GM23338 (cell line): ENCODE data around the gene GKN2. TPM values are rescaled to one million over a fixed set of nuclear protein-coding genes. Genes with fewer than 3 reads are reported as not detected.

Experiments used
- ATAC-seq: fragments of 200-7000 bp; cut with Tn5 transposase; 3 replicates; pipeline ENCODE4 v1.9.1; 2020
- DNase-seq: peaks from one replicate; pipeline ENCODE4 v3.0.0-alpha.2; 2015; ENCODE audit warnings: low spot score
- H2AFZ ChIP-seq: fragments of 200-600 bp; sonication (generic); 2 replicates; pipeline ENCODE4 v1.8.0; 2016; ENCODE audit warnings: antibody characterized with exemption, mild to moderate bottlenecking, moderate library complexity
- H3F3A ChIP-seq: fragments of 200-600 bp; sonication (generic); replicated peaks from 2 replicates; pipeline ENCODE4 v1.8.0; 2017; ENCODE audit warnings: antibody characterized with exemption, mixed run types, low read depth
- H3K27ac ChIP-seq: fragments of 200-600 bp; sonication (generic); 2 replicates; pipeline ENCODE4 v1.6.1; 2016; ENCODE audit warnings: low read depth
- H3K27me3 ChIP-seq: fragments of 200-600 bp; sonication (generic); 2 replicates; pipeline ENCODE4 v1.8.0; 2016; ENCODE audit warnings: mild to moderate bottlenecking, mixed run types, moderate library complexity; ENCODE audit not compliant: insufficient read depth
- H3K36me3 ChIP-seq: fragments of 200-600 bp; sonication (generic); 2 replicates; pipeline ENCODE4 v1.8.0; 2016; ENCODE audit warnings: mild to moderate bottlenecking; ENCODE audit not compliant: insufficient read depth
- H3K4me1 ChIP-seq: fragments of 200-600 bp; sonication (generic); 2 replicates; pipeline ENCODE4 v1.8.0; 2016; ENCODE audit warnings: mild to moderate bottlenecking, moderate library complexity; ENCODE audit not compliant: insufficient read depth
- H3K4me2 ChIP-seq: fragments of 200-600 bp; sonication (generic); 2 replicates; pipeline ENCODE4 v1.7.1; 2017; ENCODE audit warnings: mixed run types
- H3K4me3 ChIP-seq: fragments of 200-600 bp; sonication (generic); 2 replicates; pipeline ENCODE4 v1.6.1; 2016; ENCODE audit warnings: mixed run types
- H3K79me2 ChIP-seq: fragments of 200-600 bp; sonication (generic); replicated peaks from 2 replicates; pipeline ENCODE4 v1.8.0; 2017; ENCODE audit warnings: mild to moderate bottlenecking; ENCODE audit not compliant: insufficient read depth
- H3K9me2 ChIP-seq: fragments of 200-600 bp; sonication (generic); 2 replicates; pipeline ENCODE4 v1.8.0; 2017; ENCODE audit not compliant: insufficient read depth
- H4K20me1 ChIP-seq: fragments of 200-600 bp; sonication (generic); replicated peaks from 2 replicates; pipeline ENCODE4 v1.8.0; 2017; ENCODE audit warnings: mild to moderate bottlenecking; ENCODE audit not compliant: insufficient read depth
- H3K27ac Mint-ChIP-seq: 2 replicates; pipeline ENCODE4 v1.8.0; 2020; ENCODE audit warnings: inconsistent platforms, mild to moderate bottlenecking, moderate library complexity, mixed read lengths
- H3K27me3 Mint-ChIP-seq: 3 replicates; pipeline ENCODE4 v1.8.0; 2022; ENCODE audit warnings: low read depth, mild to moderate bottlenecking, moderate library complexity, mixed read lengths, inconsistent platforms; ENCODE audit not compliant: insufficient read depth, poor library complexity
- H3K36me3 Mint-ChIP-seq: 3 replicates; pipeline ENCODE4 v1.8.0; 2021; ENCODE audit warnings: low read depth, mild to moderate bottlenecking, inconsistent platforms, moderate library complexity, mixed read lengths
- H3K4me1 Mint-ChIP-seq: 3 replicates; pipeline ENCODE4 v1.8.0; 2020; ENCODE audit warnings: mild to moderate bottlenecking, inconsistent platforms, mixed read lengths
- H3K4me3 Mint-ChIP-seq: 3 replicates; pipeline ENCODE4 v1.8.0; 2021; ENCODE audit warnings: moderate library complexity, mild to moderate bottlenecking, inconsistent platforms, mixed read lengths
- H3K9me3 Mint-ChIP-seq: 3 replicates; pipeline ENCODE4 v1.8.0; 2020; ENCODE audit warnings: moderate library complexity, mild to moderate bottlenecking, inconsistent platforms, mixed read lengths
- CREB1 ChIP-seq: fragments of 250-450 bp; sonication (Bioruptor Pico); IDR thresholded peaks from 2 replicates; pipeline ENCODE4 v1.5.0; 2020; ENCODE audit warnings: low read depth, mild to moderate bottlenecking, moderate library complexity
- CTCF ChIP-seq, 2 experiments: fragments of 200-600 bp in 1 of 2; sonication (generic) in 1 of 2; conservative IDR thresholded peaks; 2 replicates each; pipeline versions ENCODE4 v1.5.1 to v1.6.1; 2016 to 2017; ENCODE audit warnings: antibody characterized with exemption in 2 of 2, low read depth in 2 of 2, mild to moderate bottlenecking in 2 of 2, moderate library complexity in 1 of 2
- EZH2 ChIP-seq: fragments of 200-600 bp; sonication (generic); IDR thresholded peaks from one replicate; pipeline ENCODE4 v1.8.0; 2017; ENCODE audit warnings: antibody characterized with exemption, mild to moderate bottlenecking, low read depth; ENCODE audit not compliant: unreplicated experiment
- EZH2phosphoT487 ChIP-seq: fragments of 200-600 bp; sonication (generic); IDR thresholded peaks from one replicate; pipeline ENCODE4 v1.8.1; 2018; ENCODE audit warnings: antibody characterized with exemption; ENCODE audit not compliant: unreplicated experiment
- JUNB ChIP-seq: IDR thresholded peaks from one replicate; pipeline ENCODE4 v1.6.1; 2016; ENCODE audit warnings: antibody characterized with exemption; ENCODE audit not compliant: unreplicated experiment
- NANOG ChIP-seq: IDR thresholded peaks from 2 replicates; pipeline ENCODE4 v1.6.1; 2016; ENCODE audit warnings: antibody characterized with exemption, borderline replicate concordance
- POLR2AphosphoS5 ChIP-seq: IDR thresholded peaks from 2 replicates; pipeline ENCODE4 v1.6.1; 2016; ENCODE audit warnings: antibody characterized with exemption, low read depth
- STAT1 ChIP-seq: IDR thresholded peaks from one replicate; pipeline ENCODE4 v1.6.1; 2016; ENCODE audit warnings: antibody characterized with exemption; ENCODE audit not compliant: unreplicated experiment
- ZNF114 ChIP-seq: fragments of 250-450 bp; sonication (Bioruptor Pico); IDR thresholded peaks from 2 replicates; pipeline ENCODE4 v1.5.0; 2020; ENCODE audit warnings: mild to moderate bottlenecking, moderate library complexity
- ZNF331 ChIP-seq: fragments of 250-450 bp; sonication (Bioruptor Pico); IDR thresholded peaks from 2 replicates; pipeline ENCODE4 v1.5.0; 2020; ENCODE audit warnings: low read depth, mild to moderate bottlenecking, moderate library complexity
- ZNF462 ChIP-seq: fragments of 250-450 bp; sonication (Bioruptor Pico); IDR thresholded peaks from 2 replicates; pipeline ENCODE4 v1.5.0; 2020; ENCODE audit warnings: mild to moderate bottlenecking, moderate library complexity
- polyA plus RNA-seq: library from polyadenylated mRNA; unstranded; fragments of >200 nt; fragmentation: Nextera tagmentation; extraction: Ambion mirVana; gene quantifications from 2 replicates; pipeline ENCODE4 v1.2.1, GENCODE V29; 2016
- total RNA-seq: library from RNA; depleted of rRNA; stranded (reverse); fragments of >200 nt; shearing (Covaris generic); gene quantifications from 2 replicates; pipeline ENCODE4 v1.2.3, GENCODE V29; 2014
- TF ChIP-seq, protein P1 (sequence below): IDR thresholded peaks from one replicate; pipeline ENCODE4 v1.6.1; 2018; ENCODE audit warnings: antibody characterized with exemption; ENCODE audit not compliant: unreplicated experiment
- TF ChIP-seq, protein P2 (sequence below): IDR thresholded peaks from 2 replicates; pipeline ENCODE4 v1.6.1; 2016; ENCODE audit warnings: antibody characterized with exemption

GKN2 gene
- total and polyA plus RNA-seq, 2 experiments from 2014 or later: not detected

- no peak overlapping the region for H3K4me3 ChIP-seq
- H3K9me2 ChIP-seq: no peaks in the 10 kb centered on the region
- H3K4me2 ChIP-seq: no peak overlapping the region
- no peak overlapping the region for H3K27ac ChIP-seq
- TF ChIP-seq, protein P1, sequence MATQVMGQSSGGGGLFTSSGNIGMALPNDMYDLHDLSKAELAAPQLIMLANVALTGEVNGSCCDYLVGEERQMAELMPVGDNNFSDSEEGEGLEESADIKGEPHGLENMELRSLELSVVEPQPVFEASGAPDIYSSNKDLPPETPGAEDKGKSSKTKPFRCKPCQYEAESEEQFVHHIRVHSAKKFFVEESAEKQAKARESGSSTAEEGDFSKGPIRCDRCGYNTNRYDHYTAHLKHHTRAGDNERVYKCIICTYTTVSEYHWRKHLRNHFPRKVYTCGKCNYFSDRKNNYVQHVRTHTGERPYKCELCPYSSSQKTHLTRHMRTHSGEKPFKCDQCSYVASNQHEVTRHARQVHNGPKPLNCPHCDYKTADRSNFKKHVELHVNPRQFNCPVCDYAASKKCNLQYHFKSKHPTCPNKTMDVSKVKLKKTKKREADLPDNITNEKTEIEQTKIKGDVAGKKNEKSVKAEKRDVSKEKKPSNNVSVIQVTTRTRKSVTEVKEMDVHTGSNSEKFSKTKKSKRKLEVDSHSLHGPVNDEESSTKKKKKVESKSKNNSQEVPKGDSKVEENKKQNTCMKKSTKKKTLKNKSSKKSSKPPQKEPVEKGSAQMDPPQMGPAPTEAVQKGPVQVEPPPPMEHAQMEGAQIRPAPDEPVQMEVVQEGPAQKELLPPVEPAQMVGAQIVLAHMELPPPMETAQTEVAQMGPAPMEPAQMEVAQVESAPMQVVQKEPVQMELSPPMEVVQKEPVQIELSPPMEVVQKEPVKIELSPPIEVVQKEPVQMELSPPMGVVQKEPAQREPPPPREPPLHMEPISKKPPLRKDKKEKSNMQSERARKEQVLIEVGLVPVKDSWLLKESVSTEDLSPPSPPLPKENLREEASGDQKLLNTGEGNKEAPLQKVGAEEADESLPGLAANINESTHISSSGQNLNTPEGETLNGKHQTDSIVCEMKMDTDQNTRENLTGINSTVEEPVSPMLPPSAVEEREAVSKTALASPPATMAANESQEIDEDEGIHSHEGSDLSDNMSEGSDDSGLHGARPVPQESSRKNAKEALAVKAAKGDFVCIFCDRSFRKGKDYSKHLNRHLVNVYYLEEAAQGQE: no peak
- TF ChIP-seq EZH2 (no peak), CREB1 (no peak), EZH2phosphoT487 (no peak), ZNF331 (no peak), CTCF (conservative IDR thresholded peaks at IDR 0.05; ENCODE audit: low read depth in 2 of 2) (no peak), JUNB (no peak), POLR2AphosphoS5 (no peak), STAT1 (no peak), ZNF462 (no peak), ZNF114 (CRISPR knock-in tag) (no peak), NANOG (no peak)
- TF ChIP-seq, protein P2, sequence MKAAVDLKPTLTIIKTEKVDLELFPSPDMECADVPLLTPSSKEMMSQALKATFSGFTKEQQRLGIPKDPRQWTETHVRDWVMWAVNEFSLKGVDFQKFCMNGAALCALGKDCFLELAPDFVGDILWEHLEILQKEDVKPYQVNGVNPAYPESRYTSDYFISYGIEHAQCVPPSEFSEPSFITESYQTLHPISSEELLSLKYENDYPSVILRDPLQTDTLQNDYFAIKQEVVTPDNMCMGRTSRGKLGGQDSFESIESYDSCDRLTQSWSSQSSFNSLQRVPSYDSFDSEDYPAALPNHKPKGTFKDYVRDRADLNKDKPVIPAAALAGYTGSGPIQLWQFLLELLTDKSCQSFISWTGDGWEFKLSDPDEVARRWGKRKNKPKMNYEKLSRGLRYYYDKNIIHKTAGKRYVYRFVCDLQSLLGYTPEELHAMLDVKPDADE: no peak
- no peaks in the 10 kb centered on the region for H3K27me3 ChIP-seq
- Mint-ChIP-seq H3K27me3 (no peaks in the 10 kb centered on the region), H3K9me3 (no peaks in the 10 kb centered on the region), H3K27ac (no peak overlapping the region), H3K4me1 (no peaks in the 10 kb centered on the region), H3K36me3 (no peaks in the 10 kb centered on the region), H3K4me3 (no peak overlapping the region)
- no peak for DNase-seq
- ATAC-seq: no peak
- no peaks in the 10 kb centered on the region for H3F3A ChIP-seq
- H2AFZ ChIP-seq: no peak overlapping the region
- no peaks in the 10 kb centered on the region for H3K36me3 ChIP-seq
- no peaks in the 10 kb centered on the region for H3K4me1 ChIP-seq
- H3K79me2 ChIP-seq: no peaks in the 10 kb centered on the region
- H4K20me1 ChIP-seq: no peaks in the 10 kb centered on the region
Measured at GRCh38 chr2:68970566-68971265, 18.0 kb upstream of the GKN2 start.
